GM21737 (cell line): ENCODE measurements around the gene FLT3LG.

Experiments
- ATAC-seq: cut with Tn5 transposase; IDR thresholded peaks from one replicate; pipeline ENCODE4 v1.9.1; 2021; ENCODE audit warnings: mild to moderate bottlenecking, moderate library complexity; ENCODE audit not compliant: unreplicated experiment

Gene FLT3LG

DNA sequence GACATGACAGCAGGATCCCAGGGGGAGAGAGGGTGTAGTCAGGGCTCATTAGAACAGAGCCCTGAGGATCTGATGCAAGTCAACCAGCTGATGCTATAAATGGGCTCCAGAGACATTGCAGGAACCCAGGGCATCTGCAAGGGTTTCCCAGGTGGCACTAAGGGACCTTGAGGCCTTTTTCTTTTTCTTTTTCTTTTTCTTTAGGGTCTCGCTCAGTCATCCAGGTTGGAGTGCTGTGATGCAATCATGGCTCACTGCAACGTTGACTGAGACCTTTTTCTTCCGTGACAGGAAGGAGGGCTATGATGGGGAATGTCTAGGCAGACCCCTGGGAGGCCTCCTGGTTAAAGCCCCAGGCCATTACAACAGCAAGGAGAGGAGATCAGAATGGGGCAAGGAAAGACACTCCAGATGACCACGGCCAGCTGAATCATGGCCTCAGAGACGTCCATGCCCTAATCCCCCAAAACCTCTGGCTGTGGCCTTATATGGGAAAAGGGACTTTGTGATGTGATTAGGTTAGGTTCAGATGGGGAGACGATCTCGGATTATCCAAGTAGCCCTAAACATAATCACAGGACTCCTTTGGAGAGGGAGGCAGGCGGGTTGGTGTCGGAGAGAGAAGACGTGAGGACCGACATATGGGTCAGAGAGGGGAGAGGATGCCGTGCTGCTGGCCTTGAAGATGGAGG lies 33.9 kb downstream of the FLT3LG start:
- ATAC-seq: no peak

GRCh38 chr19:49512970-49513745 lies 39.1 kb downstream of the FLT3LG start:
- no peak for ATAC-seq

GRCh38 chr19:49513746-49514118 lies 39.7 kb downstream of the FLT3LG start:
- no peak for ATAC-seq

GRCh38 chr19:49514151-49514550 lies 40.1 kb downstream of the FLT3LG start:
- ATAC-seq: no peak

- ATAC-seq: no peak
These were observed 41.8 kb downstream of the FLT3LG start for GRCh38 chr19:49515767-49516166.

DNA sequence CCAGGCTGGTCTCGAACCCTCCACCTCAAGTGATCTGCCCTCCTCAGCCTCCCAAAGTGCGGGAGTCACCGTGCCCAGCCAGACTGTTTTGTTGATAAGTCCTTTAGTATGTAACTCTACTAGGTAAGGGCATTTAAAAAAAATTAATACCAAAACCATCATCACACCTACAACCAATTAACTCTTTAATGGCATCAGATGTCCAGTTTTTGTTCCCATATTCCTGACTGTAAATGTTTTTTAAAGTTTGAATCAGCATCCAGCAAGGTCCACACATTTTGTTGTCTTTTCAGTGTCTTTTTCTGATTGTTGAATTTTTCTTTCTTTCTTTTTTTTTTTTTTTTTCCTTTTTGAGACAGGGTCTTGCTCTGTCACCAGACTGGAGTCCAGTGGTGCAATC lies 44.0 kb downstream of the FLT3LG start:
- no peak for ATAC-seq

DNA sequence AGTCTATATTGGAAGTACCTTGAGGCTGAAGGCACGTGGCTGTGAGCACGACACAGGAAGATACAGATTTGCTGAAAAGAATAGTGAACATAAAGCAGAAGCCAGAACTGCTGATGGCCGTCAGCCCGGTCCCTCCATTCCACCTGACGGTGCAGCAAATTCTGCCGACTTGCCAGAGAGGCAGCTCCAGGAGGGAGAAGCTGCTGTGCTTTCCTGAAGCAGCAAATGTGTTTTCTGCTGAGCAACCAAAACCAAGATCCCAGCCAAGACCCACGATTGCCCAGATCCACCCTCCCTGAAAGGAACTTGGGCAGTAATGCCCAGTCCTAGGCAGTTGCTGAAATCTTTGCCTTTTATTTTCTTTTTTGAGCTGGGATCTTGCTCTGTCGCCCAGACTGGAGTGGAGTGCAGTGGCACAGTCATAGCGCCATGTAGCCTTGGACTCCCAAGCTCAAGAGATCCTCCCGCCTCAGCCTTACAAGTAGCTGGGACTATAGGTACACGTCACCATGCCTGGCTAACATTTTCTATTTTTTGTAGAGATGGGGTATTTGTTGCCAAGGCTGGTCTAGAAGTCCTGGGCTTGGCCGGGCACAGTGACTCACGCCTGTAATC lies 46.8 kb downstream of the FLT3LG start:
- ATAC-seq: no peak

GRCh38 chr19:49524812-49525455 lies 50.9 kb downstream of the FLT3LG start:
- ATAC-seq: no peak

DNA sequence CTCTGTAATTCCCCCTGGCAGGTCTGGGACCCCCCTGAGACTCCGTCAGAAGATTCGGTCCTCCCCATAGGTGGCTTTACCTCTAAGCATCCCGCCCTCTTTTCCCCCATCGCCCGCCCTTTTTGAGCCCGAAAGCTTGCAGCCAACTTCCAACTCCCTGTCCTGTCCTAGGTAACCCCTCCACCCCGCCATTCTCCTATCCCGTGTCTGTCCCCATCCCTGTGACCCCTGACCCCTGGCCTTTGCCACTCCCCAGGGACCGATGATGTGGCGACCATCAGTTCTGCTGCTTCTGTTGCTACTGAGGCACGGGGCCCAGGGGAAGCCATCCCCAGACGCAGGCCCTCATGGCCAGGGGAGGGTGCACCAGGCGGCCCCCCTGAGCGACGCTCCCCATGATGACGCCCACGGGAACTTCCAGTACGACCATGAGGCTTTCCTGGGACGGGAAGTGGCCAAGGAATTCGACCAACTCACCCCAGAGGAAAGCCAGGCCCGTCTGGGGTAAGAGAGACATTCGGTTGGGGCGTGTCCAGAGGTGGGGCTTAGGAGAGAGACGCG lies 54.3 kb downstream of the FLT3LG start:
- ATAC-seq: no peak

DNA sequence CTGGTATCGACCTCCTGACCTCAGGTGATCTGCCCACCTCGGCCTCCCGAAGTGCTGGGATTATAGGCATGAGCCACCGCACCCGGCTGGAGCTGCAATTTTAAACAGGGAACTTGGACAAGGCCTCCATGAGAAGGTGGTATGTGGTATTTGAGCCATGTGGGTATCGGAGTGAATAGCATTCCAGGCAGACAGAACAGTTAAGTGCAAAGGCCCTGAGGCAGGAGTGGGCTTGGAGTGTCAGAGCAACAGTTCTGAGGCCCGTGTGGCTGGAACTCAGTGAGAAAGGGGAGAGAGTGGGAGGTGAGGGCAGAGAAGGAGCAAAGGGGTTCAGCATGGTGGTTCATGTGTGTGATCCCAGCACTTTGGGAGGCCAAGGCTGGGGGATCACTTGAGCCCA lies 56.7 kb downstream of the FLT3LG start:
- no peak for ATAC-seq

GRCh38 chr19:49533551-49534488 lies 59.8 kb downstream of the FLT3LG start:
- peak; percentile 73 for ATAC-seq

- ATAC-seq: no peak
These were observed 60.8 kb downstream of the FLT3LG start for GRCh38 chr19:49534632-49535385.
